ENCODE results near the gene PIGW.

PIGW gene

DNA sequence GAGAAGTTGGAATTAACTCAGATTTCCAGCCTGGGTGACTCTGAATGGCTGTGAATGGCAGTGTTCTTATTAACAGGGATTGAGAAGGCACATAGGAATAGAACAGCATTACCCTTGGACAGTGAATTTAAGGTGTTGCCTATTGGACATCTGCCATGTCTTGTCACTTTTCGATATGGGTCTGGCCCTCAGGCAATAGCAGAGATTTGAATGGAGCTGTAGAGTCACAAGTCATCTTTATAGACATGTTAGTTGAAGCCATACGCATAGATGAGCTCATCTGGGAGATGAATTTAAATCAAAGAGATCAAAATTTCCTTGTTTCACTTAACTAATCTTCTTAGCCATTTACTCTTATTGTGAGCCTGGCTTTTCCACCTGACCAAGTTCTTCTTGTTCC lies 42.0 kb downstream of the PIGW start:
- DNase-seq (ENCODE audit: low spot score) = no peak
- TF ChIP-seq, protein P1, sequence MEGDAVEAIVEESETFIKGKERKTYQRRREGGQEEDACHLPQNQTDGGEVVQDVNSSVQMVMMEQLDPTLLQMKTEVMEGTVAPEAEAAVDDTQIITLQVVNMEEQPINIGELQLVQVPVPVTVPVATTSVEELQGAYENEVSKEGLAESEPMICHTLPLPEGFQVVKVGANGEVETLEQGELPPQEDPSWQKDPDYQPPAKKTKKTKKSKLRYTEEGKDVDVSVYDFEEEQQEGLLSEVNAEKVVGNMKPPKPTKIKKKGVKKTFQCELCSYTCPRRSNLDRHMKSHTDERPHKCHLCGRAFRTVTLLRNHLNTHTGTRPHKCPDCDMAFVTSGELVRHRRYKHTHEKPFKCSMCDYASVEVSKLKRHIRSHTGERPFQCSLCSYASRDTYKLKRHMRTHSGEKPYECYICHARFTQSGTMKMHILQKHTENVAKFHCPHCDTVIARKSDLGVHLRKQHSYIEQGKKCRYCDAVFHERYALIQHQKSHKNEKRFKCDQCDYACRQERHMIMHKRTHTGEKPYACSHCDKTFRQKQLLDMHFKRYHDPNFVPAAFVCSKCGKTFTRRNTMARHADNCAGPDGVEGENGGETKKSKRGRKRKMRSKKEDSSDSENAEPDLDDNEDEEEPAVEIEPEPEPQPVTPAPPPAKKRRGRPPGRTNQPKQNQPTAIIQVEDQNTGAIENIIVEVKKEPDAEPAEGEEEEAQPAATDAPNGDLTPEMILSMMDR (conservative IDR thresholded peaks at IDR 0.05; ENCODE audit: low read depth) = no peak
- H3K27ac ChIP-seq = no peak overlapping the region
- POLR2A ChIA-PET (ENCODE audit: low non-redundant PET) = no interaction called here
- CTCF ChIA-PET = no interaction called here

DNA sequence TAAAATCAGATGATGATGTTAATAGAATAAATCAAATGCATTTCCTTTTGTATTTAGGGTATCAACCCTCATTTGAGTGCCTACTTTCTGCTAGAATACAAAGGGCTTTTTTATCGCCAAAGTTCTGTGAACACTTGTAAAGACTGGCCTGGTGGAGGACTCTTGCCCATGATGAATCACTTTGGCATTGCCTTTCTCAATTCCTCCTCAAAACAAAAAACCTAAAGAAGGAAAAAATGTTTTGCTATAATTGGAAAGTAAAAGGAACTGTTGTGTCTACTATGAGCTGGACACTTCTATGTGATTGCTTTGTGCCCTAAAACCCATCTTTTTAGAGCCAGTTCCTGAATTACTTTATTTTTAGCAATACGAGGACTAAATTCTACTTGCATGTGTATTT lies 43.9 kb downstream of the PIGW start:
- CTCF ChIA-PET = no interaction called here
- POLR2A ChIA-PET (ENCODE audit: low non-redundant PET) = no interaction called here
- TF ChIP-seq, protein P1 (conservative IDR thresholded peaks at IDR 0.05; ENCODE audit: low read depth) = no peak

DNA sequence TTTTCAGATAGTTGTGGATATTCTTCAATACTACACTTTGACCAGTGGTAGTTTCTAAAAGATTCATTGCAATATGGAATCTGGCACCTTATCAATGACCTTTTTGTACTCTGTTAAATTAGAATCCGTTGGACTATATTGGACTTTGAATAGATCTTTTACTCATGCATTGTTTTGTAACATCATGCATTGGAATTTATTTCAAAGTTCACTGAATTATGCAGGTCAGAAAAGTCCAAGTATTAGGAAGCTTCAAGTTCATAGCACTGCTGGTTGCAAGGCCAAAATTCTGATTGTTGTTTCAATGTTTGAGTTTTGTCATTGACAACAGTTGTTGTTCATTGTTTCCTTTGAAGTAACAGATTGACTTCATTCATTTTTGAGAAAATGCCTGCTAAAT lies 49.0 kb downstream of the PIGW start:
- H3K27ac ChIP-seq = no peak overlapping the region
- TF ChIP-seq, protein P1 (conservative IDR thresholded peaks at IDR 0.05; ENCODE audit: low read depth) = no peak
- no peak for DNase-seq (ENCODE audit: low spot score)
- ChIA-PET POLR2A (ENCODE audit: low non-redundant PET) (no interaction called here), CTCF (interaction anchor here (0.7 kb wide), 1 partner anchor 186 kb away, joined by 5 read pairs; no protein-coding TSS in a partner anchor)

More for the DNA sequence above, 43.9 kb downstream of the PIGW start:
- DNase-seq (ENCODE audit: low spot score) = no peak
- H3K27ac ChIP-seq = no peak overlapping the region

DNA sequence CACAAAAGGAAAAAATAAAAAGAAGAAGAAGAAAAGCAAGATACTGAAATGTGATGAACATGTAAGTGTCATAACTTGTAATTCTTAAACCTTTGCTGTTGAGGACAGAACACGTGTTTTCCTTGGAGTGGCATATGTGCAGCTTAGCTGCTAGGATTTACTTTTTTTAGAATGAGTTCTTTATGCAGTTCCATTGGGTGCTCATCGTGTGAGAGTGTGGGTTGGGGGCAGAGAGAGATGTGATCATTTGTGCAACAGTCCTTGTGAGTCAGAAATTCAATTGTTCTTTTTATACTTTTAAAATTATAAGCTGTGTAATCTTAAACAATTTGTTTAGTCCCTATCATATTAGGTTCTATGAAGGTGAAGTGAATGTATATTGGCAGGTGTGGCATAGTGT lies 51.4 kb downstream of the PIGW start:
- H3K27ac ChIP-seq = no peak overlapping the region
- DNase-seq (ENCODE audit: low spot score) = no peak
- ChIA-PET POLR2A (ENCODE audit: low non-redundant PET) (no interaction called here), CTCF (no interaction called here)
- TF ChIP-seq, protein P1 (conservative IDR thresholded peaks at IDR 0.05; ENCODE audit: low read depth) = no peak
